Measurements from ENCODE around the gene CACNA1I.

CACNA1I gene

DNA sequence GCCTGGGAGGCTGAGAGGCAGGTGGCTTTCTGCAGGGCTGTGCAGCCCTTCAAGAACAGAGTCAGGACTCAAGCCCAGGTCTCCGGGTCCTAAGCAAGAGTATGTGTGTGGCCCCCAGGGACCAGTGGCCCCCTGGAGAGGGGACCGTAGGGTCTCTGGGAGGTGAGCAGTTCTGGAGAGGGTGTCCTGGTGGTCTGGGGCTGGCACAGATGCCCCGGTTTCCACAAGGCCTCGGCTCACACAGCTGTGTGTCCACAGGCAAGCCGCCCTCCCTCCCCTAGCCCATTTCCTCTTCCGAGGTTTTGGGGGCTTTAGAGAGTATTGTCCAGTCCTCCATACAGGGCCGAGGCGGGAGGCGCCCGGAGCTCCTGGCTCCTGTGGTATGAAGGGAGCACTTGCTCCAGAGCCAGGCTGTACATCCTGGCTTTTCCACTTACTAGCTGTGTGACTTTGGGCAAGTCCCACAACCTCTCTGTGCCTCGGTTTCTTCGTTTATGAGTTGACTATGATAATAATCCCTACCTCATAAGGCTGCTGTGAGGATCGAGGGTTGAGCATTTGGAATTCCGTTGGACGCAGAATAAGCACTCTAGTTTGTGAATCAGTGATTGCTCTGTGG, 34.6 kb upstream of the CACNA1I start:
- DNase-seq (ENCODE audit: low spot score) = no peak

DNA sequence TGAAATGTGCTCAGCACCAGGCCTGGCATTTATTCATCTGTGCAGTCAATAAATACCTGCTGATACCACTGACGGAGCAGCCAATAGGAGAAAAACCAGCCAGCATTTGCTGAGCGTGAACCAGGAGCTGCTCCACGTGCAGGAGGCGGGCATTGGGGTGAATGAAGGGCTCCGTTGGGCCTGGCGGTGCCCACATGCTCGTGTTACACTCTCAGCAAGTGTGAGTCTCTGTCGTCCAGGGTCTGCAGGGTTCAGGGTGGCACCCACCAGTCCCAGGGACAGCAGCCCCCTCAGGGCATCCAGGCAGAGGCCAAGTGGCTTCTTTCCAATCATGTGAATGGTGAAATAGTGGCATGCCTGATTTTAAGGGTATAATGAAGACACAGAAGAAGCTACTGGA, 33.8 kb upstream of the CACNA1I start:
- no peak for DNase-seq (ENCODE audit: low spot score)

DNA sequence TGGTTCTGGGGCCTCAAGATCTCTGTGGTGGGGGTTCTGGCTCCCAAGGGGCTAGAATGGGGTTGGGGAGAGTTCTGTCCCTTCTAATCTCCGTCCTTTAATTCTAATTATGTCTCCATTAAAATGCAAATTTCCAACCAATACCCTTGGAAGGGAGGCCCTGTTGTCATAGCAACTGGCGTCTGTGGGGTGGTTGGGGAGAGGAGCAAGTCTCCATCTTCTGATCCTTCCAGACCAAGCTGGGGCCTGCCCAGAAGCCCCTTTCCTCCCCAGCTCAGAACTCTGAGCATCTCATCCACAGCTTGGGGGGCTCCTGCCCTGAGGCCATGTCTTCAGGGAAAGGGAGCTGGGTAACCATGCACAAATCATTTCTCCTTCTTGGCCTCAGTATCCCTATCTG, 32.6 kb upstream of the CACNA1I start:
- no peak for DNase-seq (ENCODE audit: low spot score)

DNA sequence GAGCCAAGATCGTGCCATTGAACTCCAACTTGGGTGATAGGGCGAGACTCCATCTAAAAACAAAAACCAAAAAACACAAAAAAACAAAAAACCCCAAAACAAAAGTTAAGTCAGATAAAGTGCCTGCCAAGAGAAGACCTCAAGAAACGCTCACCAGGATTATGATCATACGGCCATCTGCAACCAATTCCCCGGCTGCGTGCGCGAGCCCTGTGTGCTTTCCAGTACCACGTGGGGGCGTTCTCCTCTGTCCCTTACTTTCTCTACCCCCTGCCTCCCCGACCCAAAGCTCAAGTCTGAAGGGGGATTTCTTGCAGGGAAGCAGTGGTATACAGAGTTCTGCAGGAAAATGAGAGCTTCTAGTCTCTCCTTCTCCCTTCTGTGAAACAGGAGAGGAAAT, 27.5 kb upstream of the CACNA1I start:
- DNase-seq (ENCODE audit: low spot score) = no peak

DNA sequence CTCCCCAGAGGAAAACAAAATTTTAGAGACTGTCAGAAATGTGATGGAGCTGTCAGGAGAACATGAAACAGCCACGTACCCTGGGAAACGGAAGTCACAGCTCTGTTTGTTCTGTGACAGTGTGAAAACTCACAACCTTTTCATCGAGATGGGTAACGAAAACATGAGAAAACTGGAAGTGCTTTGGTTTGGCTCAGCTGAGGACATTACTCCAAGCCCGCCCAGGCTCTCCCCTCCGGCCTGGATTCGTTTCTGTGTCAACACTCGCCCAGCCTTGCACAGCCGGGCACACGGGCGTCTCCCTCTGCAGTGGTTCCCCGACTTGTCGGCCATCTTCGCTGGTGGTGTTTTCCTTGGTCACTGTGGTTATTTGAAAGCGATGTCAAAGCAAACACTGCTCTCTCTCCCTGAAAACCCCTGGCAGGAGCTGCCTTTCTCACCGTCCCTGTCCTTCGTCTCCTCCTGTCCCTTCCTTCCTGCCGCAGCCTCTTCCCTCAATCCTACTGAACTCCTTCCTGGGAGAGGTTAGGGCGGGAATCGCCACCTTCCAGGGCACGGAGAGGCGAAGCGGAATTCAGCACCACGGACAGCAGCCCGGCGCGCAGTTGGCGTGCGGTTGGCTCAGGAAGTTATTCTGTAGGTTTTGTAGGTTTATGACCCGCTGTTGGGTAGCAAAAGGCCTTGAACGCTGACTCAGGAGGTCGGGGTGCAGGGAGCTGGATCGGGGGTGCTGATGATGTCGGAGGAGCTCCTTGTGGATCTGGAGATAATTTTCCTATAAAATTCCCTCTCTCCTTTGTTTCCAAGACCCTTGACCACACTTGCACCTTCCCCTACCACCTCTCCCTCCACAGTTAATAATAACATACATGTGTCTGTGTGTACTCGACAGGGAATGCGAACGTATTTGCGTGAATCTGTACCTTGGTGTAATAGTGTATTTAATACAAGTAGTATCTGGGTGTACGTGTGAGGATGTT, 24.9 kb upstream of the CACNA1I start:
- no peak for DNase-seq (ENCODE audit: low spot score)

DNA sequence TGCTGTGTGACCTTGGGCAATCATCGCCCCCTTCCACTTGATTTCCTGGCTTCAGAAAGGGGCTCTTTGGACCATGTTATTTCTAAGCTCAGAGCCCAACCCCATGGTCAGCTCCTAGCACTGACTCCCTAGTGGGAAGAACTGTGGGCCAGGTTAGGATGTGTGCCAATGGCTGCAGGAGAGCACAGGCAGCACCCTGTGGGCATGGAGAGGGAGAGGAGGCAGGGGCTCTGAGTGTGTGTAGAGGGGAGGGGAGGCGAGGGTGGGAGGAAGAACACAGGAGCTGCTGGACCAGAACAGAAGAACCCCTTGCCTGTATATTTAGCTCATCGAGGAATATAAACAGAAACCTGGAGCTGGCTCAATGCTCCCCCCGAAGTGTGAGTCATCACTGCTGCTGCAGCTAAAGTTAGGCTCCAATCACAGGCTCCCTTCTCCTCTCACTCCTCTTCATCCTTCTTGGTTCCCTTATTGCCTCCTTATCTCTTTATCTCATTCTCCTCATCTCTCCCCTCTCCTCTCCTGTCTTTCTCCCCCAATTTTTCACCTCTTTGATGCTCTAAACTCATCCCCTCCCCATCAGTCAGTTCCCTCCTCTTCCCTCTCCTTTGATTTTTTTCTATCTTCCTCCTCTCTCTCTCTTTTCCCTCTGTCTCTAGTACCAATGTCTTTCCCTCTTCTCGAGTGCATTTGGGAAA, 23.5 kb upstream of the CACNA1I start:
- no peak for DNase-seq (ENCODE audit: low spot score)

DNA sequence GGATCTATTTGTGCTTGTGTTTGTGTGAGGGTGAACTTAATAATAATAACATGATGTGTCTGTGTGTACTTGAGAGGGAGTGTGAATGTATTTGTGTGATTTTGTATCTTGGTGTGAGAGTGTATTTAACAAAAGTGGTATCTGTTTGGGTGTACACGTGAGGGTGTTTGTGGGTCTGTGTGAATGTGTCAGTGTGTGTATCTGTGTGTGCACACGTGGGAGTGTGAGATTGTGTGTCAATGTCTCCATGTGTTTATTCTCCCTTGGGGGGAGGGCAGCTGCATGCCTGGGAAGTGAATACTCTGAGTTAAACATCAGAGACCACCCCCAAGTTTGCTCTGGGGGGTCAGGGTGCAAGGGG, 23.0 kb upstream of the CACNA1I start:
- DNase-seq (ENCODE audit: low spot score) = no peak

DNA sequence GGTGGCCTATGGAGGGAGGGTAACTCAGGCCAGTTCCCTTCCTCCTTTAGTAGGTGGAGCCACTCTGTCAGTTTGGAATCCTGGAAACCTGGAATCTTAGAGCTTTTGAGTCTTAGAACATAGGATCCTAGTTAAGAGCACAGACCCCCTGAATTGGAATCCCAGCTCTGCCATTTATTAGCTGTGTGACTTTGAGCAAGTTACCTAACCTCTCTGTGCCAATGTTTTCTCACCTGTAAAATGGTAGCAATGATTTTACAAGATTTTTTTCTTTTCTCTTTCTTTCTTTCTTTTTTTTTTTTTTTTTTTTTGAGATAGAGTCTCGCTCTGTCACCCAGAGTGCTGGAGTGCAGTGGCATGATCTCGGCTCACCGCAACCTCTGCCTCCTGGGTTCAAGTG, 17.1 kb upstream of the CACNA1I start:
- no peak for DNase-seq (ENCODE audit: low spot score)

DNA sequence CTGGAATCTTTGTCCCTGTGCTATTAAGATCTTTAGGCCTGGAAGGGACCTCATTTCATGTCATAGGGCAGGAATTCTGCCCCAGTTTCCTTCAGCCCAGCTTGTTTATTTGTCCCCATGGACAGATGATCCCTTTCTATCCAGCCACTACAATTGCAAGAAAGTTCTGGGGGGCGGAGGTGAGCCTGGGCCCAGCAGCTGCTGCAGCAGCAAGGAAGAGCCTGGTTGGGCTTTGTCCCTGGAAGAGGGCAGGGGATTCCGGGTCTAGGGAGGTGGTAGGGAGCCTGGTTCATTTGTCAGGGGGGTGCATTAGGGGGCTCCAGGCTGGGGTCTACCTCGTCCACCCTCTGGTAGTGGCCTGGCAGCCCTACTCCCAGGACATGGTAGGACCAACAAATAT, 16.4 kb upstream of the CACNA1I start:
- no peak for DNase-seq (ENCODE audit: low spot score)

DNA sequence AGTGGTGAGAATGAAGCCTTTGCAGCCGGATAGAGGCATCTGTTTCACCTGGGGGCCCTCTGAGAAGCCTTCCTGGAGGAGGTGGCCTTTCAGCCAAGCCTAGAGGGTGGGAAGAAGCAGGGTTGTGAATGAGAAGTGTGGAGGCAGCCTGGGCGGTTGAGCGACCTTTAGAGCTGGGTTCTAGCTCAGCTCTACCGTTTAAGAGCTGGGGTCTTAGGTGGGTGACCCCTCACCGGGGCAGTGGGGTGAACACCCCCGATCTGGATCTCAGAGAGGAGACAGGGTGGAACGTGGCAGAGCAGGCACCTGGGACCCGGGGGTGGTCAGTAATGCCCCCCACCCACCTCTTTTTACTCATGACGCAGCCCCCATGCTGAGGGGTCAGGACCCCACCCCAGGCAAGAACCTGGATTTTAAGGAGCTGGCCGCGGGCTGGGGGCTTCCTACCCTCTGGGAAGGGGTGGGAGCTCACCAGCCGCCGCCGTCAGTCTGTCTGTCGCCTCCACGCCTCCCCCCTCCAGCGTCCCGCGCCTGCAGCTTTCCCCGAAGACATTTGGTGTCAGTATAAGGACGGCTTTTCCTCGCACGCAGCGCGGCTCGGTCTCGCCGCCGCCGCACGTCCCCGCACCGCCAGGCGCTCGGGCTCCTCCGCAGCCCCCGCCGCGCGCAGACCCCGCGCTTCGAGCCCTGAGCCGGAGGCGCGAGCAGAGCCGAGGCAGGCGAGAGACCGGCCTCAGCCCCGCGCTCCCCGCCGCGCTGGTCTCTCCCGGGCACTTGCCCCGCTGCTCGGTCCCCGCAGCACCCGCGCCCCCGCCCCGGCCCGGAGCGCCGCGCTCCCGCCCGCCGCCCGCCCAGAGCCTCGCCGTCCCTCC, 13.3 kb upstream of the CACNA1I start:
- no peak for DNase-seq (ENCODE audit: low spot score)

DNA sequence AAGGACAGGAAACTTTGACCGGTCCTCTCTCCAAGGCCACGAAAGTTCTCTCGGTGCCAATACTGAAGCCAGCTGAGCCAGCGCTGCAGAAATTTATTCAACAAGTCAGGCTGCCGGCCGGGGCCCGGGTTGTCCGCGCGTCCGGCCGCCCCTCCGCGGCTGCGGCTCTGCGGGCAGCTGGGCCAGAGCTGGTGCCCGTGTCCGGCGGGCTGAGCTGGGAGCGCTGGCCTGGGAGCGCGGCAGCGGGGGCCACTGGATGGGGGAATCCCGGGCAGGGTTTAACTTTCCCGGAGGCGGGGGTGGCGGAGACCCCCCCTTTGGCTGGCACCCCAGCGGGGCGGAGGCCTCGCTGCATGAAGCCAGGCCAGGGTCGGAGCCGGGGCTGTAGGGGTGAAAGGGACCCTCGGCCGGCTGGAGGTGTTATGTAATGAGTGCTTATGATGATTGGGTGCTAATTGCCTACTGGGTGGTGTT, 12.3 kb upstream of the CACNA1I start:
- DNase-seq (ENCODE audit: low spot score) = no peak

DNA sequence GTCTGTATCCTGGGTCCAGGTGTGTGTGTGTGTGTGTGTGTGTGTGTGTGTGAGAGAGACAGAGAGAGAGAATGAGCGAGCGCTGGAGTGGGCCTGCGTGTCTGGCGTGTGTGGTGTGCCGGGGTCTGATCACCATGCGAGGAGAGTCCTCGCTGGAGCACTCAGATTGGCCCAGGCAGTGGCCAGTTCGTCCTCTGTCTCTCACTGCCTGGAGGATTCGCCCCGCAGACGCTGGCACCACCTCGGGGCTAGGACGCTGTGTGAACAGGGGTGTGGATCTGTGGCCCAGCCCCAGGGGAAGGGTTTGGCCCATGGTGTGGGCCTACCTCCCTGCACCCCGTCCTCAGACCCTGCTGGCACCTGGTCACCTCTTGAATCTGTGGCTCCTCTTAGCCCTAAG, 11.6 kb upstream of the CACNA1I start:
- DNase-seq (ENCODE audit: low spot score) = no peak

DNA sequence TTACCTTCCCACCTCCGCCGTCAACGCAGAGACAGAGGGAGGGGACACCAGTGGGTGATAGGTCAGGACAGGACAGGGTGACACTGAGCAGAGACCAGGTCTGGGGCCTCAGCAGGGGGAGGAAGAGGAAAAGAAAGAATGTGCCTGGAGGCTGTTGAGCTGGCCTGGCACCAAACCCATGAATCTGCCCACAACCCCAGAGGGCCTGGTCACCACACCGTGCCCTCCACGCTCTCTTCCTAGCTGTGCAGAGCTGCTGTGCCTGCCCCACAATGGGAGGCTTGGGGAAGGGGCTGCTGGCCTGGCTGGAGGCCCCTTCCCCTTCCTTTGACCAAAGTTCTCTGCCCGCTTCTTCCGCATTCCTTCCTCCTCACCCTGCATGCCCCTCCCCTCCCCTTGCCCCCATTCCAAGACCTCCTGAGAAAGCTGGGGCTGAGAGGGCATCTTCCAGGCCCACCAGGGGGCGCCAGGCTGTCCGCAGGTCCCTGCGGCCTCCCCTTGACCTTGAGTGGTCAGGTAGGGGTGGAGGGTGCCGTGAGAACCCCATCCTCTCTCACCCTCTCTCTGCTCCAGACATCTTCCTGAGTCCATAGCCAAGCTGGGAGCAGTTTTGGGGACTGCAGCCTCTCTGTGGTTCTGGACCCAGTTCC, 11.0 kb upstream of the CACNA1I start:
- peak; percentile 51 for DNase-seq (ENCODE audit: low spot score)

DNA sequence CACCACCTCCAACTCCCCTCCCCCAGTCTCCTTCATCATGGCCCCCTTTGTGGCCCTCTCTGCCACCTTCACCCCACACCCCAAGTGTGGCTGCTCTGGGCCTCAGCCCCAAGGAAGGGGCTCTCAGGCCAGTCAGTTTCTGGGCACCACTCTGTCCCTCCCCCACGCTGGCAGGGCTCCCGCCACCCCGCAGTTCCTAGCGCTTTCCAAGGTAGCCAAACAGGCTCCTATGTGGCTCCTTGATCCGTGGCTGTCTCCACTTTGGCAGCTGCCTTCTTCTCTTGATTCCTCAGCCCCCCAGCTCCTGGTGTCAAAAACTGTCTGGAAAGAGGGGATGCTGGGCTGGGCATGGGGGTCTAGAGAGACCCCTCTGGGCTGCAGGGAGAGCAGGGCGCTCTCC, 10.4 kb upstream of the CACNA1I start:
- DNase-seq (ENCODE audit: low spot score) = no peak

DNA sequence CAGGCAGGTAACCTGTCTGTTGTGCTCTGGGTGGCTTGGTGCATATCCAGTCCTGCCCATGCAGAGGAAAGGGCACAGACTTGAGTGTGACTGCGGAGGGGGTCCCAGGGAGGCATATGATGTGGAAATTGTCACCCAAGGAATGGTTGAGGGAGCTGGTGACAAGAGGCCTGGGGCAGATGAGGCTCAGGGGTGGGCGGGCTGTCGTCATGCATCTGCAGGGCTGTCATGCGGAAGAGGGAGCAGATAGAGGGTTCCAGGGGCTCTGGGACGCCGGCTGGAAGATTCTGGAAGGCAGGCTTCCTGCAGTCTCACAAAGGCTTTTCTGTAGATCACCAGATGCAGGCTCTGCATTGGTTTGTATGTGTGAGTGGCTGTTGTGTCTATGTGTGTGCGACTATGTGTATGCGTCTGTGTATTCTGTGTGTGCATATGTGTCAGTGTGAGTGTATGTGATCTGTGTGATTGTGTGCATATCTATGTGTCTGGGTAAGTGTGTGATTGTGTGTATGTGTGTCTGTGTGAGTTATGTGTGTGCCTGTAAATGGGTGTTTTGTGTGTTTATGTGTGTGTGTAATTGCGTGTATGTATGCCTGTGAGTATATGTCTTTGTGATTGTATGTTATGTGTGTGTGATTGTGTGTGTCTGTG, 7.6 kb upstream of the CACNA1I start:
- DNase-seq (ENCODE audit: low spot score) = no peak

DNA sequence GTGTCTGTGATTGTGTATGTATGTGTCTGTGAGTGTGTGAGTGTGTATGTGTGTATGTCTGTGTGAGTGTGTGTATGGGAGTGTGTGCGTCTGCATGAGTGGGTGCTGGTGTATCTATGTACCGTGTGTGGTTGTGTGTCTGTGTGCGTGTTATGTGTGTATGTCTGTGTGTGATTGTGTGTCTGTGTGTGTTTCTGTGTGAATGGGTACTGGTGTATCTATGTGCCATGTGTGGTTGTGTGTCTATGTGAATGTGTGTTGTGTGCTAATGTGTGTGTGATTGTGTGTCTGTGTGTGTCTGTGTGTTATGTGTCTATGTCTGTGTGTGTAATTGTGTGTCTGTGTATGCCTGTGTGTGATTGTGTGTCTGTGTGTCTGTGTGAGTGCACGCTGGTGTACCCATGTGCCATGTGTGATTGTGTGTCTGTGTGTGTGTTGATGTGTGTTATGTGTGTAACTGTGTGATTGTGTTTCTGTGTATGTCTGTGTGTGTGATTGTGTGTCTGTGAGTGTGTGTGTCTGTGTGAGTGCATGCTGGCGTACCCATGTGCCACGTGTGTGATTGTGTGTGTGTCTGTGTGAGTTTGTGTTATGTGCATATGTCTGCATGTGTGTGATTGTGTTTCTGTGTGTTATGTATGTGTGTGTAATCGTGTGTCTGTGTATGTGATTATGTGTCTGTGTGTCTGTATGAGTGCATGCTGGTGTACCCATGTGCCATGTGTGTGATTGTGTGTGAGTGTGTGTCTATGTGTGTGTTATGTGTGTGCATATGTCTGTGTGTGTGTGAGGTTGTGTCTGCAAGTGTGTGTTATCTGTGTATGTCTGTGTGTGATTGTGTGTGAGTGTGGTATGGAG, 6.8 kb upstream of the CACNA1I start:
- no peak for DNase-seq (ENCODE audit: low spot score)

DNA sequence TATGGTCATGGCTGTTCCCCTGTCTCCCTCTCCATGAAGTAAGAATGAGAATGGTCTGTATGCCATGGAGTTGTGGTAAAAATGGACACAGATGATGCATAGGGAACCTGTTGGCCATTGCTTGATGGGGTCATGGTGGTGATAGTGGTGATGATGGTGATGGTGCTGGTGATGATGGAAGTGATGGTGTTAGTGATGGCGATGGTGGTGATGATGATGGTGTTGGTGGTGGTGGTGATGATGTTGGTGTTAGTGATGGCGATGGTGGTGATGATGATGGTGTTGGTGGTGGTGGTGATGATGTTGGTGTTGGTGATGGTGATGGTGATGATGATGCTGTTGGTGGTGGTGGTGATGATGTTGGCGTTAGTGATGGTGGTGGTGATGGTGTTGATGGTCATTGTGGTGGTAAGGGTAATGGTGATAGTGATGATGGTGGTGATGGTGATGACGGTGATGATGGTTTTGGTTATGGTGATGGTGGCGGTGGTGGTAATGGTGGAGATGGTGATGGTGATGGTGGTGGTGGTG, 5.1 kb upstream of the CACNA1I start:
- DNase-seq (ENCODE audit: low spot score) = no peak

DNA sequence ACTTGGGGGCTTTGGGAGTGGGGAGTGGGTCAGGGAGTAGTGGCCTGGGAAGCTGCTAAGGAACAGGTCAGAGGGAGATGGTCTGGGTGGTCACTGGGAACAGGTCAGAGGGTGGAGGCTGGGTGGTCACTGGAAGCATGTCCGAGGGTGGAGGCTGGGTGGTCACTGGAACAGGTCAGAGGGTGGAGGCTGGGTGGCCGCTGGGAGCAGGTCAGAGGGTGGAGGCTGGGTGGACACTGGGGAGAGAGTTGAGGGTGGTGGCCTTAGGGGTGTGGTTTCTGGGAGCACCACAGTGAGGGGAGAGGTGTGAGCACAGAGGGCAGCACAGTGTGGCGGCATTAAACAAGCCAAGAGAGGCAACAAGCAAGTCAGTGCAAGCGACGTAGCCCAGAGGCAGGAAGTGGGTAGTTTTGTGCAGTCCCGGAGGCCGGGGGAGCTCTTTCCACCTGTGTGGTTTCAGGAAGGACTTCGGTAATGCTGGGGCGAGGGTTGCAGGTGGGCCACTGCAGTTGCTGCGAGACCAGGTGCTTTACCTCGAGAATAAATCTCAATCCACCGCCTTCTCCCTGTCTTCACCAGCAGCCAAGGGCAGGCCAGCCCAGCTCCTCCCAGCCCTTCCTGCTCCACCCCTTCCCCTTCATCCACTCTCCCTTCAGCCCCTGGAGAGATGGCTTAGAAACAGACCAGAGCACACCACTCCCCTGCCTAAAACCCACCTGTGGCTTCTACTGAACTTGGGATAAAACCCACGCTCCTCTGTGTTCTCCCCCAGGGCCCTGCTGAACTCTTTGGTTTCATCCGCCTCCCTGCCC, 3.2 kb upstream of the CACNA1I start:
- no peak for DNase-seq (ENCODE audit: low spot score)

Data from HuH-7.5 (cell line).